Neural progenitor cell (in vitro differentiated cells): Measurements from ENCODE around the gene PUM2. TPM values are rescaled to one million over a fixed set of nuclear protein-coding genes. Genes with fewer than 3 reads are reported as not detected.

ENCODE experiments used
- DNase-seq: peaks from one replicate; pipeline ENCODE4 v3.0.0-alpha.2; 2016; ENCODE audit warnings: low spot score
- H2AFZ ChIP-seq: fragments of 200-600 bp; sonication (generic); replicated peaks from 2 replicates; pipeline ENCODE4 v1.6.1; 2016; ENCODE audit warnings: antibody characterized with exemption
- H3F3A ChIP-seq: fragments of 200-600 bp; sonication (generic); 2 replicates; pipeline ENCODE4 v1.6.1; 2016; ENCODE audit warnings: antibody characterized with exemption, low read depth
- H3K27ac ChIP-seq: fragments of 200-600 bp; sonication (generic); 2 replicates; pipeline ENCODE4 v1.5.1; 2016; ENCODE audit warnings: mild to moderate bottlenecking
- H3K27me3 ChIP-seq: fragments of 200-600 bp; sonication (generic); 2 replicates; pipeline ENCODE4 v1.6.1; 2016; ENCODE audit warnings: mild to moderate bottlenecking, moderate library complexity
- H3K36me3 ChIP-seq: fragments of 200-600 bp; sonication (generic); 2 replicates; pipeline ENCODE4 v1.5.1; 2016
- H3K4me1 ChIP-seq: fragments of 200-600 bp; sonication (generic); 2 replicates; pipeline ENCODE4 v1.6.1; 2016; ENCODE audit warnings: mixed run types
- H3K4me2 ChIP-seq: fragments of 200-600 bp; sonication (generic); 2 replicates; pipeline ENCODE4 v1.6.1; 2016
- H3K4me3 ChIP-seq: fragments of 200-600 bp; sonication (generic); 2 replicates; pipeline ENCODE4 v1.5.1; 2016
- H3K79me2 ChIP-seq: fragments of 200-600 bp; sonication (generic); 2 replicates; pipeline ENCODE4 v1.6.1; 2016; ENCODE audit warnings: low read depth
- H3K9ac ChIP-seq: fragments of 200-600 bp; sonication (generic); 2 replicates; pipeline ENCODE4 v1.6.1; 2016
- H3K9me3 ChIP-seq: fragments of 200-600 bp; sonication (generic); 2 replicates; pipeline ENCODE4 v1.5.1; 2016; ENCODE audit warnings: low read depth
- H4K20me1 ChIP-seq: fragments of 200-600 bp; sonication (generic); 2 replicates; pipeline ENCODE4 v1.6.1; 2016; ENCODE audit warnings: low read depth
- H3K27ac Mint-ChIP-seq: 3 replicates; pipeline ENCODE4 v1.8.0; 2021; ENCODE audit warnings: mixed read lengths
- H3K27me3 Mint-ChIP-seq: 2 replicates; pipeline ENCODE4 v1.8.0; 2022; ENCODE audit warnings: low read depth, mild to moderate bottlenecking, inconsistent platforms, moderate library complexity, mixed read lengths; ENCODE audit not compliant: insufficient read depth
- H3K36me3 Mint-ChIP-seq: 3 replicates; pipeline ENCODE4 v1.8.0; 2021; ENCODE audit warnings: mixed read lengths
- H3K4me1 Mint-ChIP-seq: 3 replicates; pipeline ENCODE4 v1.8.0; 2021; ENCODE audit warnings: mixed read lengths
- H3K4me3 Mint-ChIP-seq: 3 replicates; pipeline ENCODE4 v1.8.0; 2021; ENCODE audit warnings: mild to moderate bottlenecking, moderate library complexity, mixed read lengths
- H3K9me3 Mint-ChIP-seq: 3 replicates; pipeline ENCODE4 v1.8.0; 2020; ENCODE audit warnings: mixed read lengths
- CTCF ChIP-seq: fragments of 200-600 bp; sonication (generic); IDR thresholded peaks from 2 replicates; pipeline ENCODE4 v1.5.1; 2017; ENCODE audit warnings: antibody characterized with exemption, mild to moderate bottlenecking
- EZH2 ChIP-seq: fragments of 200-600 bp; sonication (generic); IDR thresholded peaks from 2 replicates; pipeline ENCODE4 v1.6.1; 2017; ENCODE audit warnings: antibody characterized with exemption, mild to moderate bottlenecking, moderate library complexity
- EZH2phosphoT487 ChIP-seq: fragments of 200-600 bp; sonication (generic); IDR thresholded peaks from 2 replicates; pipeline ENCODE4 v1.6.1; 2017; ENCODE audit warnings: antibody characterized with exemption
- total RNA-seq: library from RNA; depleted of rRNA; stranded (reverse); fragments of >200 nt; gene quantifications from 2 replicates; pipeline ENCODE4 v1.2.3, GENCODE V29; 2015; ENCODE audit warnings: low replicate concordance

Gene PUM2
- total RNA-seq, 1 donor from 2014 or later: 88.4 TPM

GRCh38 chr2:20397811-20398447 lies 47.3 kb upstream of the PUM2 start:
- H3K4me2 ChIP-seq: no peak overlapping the region
- H3K4me1 ChIP-seq: no peaks in the 10 kb centered on the region
- Mint-ChIP-seq H3K4me1 (no peaks in the 10 kb centered on the region), H3K27ac (no peak overlapping the region), H3K27me3 (peaks cover 10% of the 10 kb centered on the region), H3K36me3 (no peaks in the 10 kb centered on the region), H3K4me3 (no peak overlapping the region), H3K9me3 (no peaks in the 10 kb centered on the region)
- no peak for DNase-seq
- no peak overlapping the region for H2AFZ ChIP-seq
- TF ChIP-seq CTCF: no peak
- H4K20me1 ChIP-seq: no peaks in the 10 kb centered on the region
- H3K9me3 ChIP-seq: no peaks in the 10 kb centered on the region
- H3K36me3 ChIP-seq: no peaks in the 10 kb centered on the region
- H3K27ac ChIP-seq: no peak overlapping the region
- H3K27me3 ChIP-seq: no peaks in the 10 kb centered on the region
- no peak overlapping the region for H3K9ac ChIP-seq
- no peaks in the 10 kb centered on the region for H3F3A ChIP-seq
- H3K4me3 ChIP-seq: no peak overlapping the region
- no peaks in the 10 kb centered on the region for H3K79me2 ChIP-seq

GRCh38 chr2:20396356-20397000 lies 45.8 kb upstream of the PUM2 start:
- no peak overlapping the region for H3K4me3 Mint-ChIP-seq
- Histone ChIP-seq H3K4me1 (no peaks in the 10 kb centered on the region), H3K4me3 (no peak overlapping the region), H3K27ac (no peak overlapping the region), H3K36me3 (no peaks in the 10 kb centered on the region), H3F3A (no peaks in the 10 kb centered on the region), H3K9me3 (no peaks in the 10 kb centered on the region), H3K79me2 (no peaks in the 10 kb centered on the region), H4K20me1 (no peaks in the 10 kb centered on the region), H2AFZ (no peak overlapping the region), H3K27me3 (no peaks in the 10 kb centered on the region), H3K4me2 (no peak overlapping the region), H3K9ac (no peak overlapping the region)
- no peaks in the 10 kb centered on the region for H3K9me3 Mint-ChIP-seq
- peaks cover 9% of the 10 kb centered on the region for H3K27me3 Mint-ChIP-seq
- no peaks in the 10 kb centered on the region for H3K4me1 Mint-ChIP-seq
- DNase-seq: no peak
- no peaks in the 10 kb centered on the region for H3K36me3 Mint-ChIP-seq
- no peak overlapping the region for H3K27ac Mint-ChIP-seq
- no peak for TF ChIP-seq EZH2
- TF ChIP-seq EZH2phosphoT487: no peak
- TF ChIP-seq CTCF: no peak

- Histone ChIP-seq H3K27ac (no peak overlapping the region), H4K20me1 (no peaks in the 10 kb centered on the region), H3K79me2 (no peaks in the 10 kb centered on the region), H3K4me2 (no peak overlapping the region), H3K9ac (no peak overlapping the region), H3K4me3 (no peak overlapping the region), H3K27me3 (no peaks in the 10 kb centered on the region), H3K36me3 (no peaks in the 10 kb centered on the region), H3F3A (no peaks in the 10 kb centered on the region), H2AFZ (no peak overlapping the region), H3K9me3 (no peaks in the 10 kb centered on the region), H3K4me1 (no peaks in the 10 kb centered on the region)
- H3K36me3 Mint-ChIP-seq: no peaks in the 10 kb centered on the region
- no peak for DNase-seq
- no peak overlapping the region for H3K27ac Mint-ChIP-seq
- no peaks in the 10 kb centered on the region for H3K9me3 Mint-ChIP-seq
- no peaks in the 10 kb centered on the region for H3K4me1 Mint-ChIP-seq
- peaks cover 15% of the 10 kb centered on the region for H3K27me3 Mint-ChIP-seq
- no peak for TF ChIP-seq CTCF
- TF ChIP-seq EZH2phosphoT487: no peak
- no peak for TF ChIP-seq EZH2
- no peak overlapping the region for H3K4me3 Mint-ChIP-seq
Observed at GRCh38 chr2:20393986-20394385, 43.3 kb upstream of the PUM2 start.
